SK-N-MC (cell line): Measurements from ENCODE around the gene LIMS2.

ENCODE experiments used
- EZH2 ChIP-seq: fragments of 200-600 bp; sonication (generic); IDR thresholded peaks from one replicate; pipeline ENCODE4 v1.6.1; 2017; ENCODE audit warnings: antibody characterized with exemption
- POLR2AphosphoS5 ChIP-seq: IDR thresholded peaks from 2 replicates; pipeline ENCODE4 v1.6.1; 2012; ENCODE audit warnings: mild to moderate bottlenecking, low read depth, low read length, borderline replicate concordance

- no peak for TF ChIP-seq POLR2AphosphoS5
- no peak for TF ChIP-seq EZH2
These were observed 38.2 kb upstream of the LIMS2 start for GRCh38 chr2:127713562-127713961.
